ENCODE results near the gene SLC14A1.
"Not testable (repeated sequence)": the region's sequence is repeated elsewhere in the genome, so short reads cannot be mapped to it uniquely, and the experiment has no call there.

The SLC14A1 gene

DNA sequence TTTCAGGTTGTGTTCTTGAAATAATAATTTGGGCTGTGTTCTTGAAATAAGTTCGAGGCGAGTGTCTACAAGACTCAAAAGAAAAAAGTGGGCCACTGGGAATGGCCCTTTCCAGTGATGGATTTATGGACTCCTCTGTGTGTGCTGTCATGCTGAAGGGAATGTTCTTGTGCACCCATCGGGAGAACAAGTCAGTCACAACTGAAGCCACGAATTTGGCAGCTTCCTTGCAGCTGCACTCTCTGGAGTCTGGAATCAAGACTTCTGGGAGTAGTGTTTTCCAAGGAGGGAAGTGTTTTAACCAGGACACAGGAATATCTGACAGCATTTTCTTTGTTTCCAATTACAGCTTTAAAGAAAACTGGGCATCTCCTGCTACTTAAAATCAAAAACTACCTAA lies 620 bp downstream of the SLC14A1 start:
- no peak for DNase-seq

DNA sequence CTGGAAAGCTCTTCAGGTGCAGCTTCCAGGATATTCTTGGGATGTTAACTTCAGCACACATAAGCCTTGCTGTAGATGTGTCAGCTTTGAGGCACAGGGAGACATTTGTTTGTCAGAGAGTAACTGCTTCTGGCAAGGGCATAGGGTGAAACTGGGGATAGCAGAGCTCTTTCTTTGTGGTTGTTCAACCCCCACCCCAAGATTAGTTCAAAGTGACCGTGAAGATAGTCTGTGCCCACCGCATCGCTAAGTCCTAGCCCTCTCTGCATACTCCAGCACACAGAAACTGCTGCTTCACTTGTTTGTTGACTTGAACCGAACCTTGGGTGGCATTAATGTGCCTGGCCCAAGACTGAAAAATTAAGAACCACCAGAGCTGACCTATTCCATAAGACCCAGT lies 1.4 kb downstream of the SLC14A1 start:
- DNase-seq: no peak

DNA sequence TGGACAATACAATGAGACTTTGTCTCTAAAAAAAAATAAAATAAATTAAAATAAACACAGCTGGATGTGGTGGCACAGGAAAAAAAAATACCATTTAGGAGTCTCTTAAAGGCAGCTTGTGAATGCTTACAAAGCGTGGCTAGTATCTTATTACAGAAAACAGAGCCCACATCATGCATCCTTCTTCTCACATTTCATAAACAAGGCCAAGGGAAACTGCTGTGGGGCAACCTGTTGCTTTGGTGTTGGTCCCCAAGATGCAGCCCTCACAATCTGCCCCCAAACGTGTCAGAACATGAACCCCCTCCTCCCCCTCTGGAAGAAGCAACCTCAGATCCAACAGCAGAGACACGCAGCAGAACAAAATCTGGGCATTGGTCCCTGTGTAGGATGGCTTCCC lies 2.6 kb downstream of the SLC14A1 start:
- DNase-seq: no peak

DNA sequence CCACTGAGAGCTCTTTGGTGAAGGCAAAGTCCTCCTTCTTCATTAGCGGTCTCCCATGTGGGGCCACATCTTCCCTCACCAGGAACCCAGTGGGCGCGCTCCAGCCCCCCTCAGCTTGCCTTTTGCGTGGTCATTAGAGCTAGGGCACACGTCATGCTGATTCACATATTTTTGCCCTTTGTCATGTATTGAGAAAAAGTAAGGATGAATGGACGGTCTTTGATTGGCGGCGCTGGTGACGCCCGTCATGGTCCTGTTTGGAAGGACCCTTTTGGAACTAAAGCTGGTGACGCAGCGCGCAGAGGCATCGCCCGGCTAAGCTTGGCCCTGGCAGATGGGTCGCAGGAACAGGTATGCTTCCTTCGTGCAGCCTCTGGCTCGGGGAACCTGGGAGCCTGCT lies 3.1 kb downstream of the SLC14A1 start:
- no peak for DNase-seq

DNA sequence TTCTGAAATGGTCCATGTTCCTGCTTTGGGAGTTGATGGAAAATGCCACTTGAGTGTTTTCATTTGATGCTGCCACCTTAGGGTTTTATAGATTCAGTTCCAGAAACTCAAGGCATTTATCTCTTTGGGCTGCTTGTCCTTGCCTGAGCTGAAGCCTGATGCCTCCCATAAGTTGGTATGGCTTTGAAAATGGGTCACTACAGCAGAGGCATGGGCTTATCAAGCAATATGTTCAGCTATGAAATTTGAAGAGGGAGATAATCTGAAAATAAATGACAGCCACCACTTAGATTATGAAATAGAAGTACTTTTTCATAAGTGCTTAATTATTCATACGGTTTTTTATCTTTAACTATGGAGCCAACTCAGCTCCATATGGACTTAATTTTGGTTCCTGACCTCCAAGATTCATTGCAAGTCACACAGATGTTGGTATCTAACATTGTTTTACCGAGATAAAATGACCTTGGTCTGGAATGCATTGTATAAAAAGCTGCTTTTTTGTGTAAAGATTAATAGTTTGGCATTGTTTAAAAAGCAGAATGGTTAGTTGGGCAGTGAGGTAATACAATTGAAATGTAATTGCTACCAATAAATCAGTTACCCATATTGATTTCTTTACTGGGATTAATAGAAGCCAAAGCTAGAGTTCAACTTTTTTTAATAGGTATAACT lies 4.5 kb downstream of the SLC14A1 start:
- DNase-seq: peak in 1 of 3 experiments; percentile 24

DNA sequence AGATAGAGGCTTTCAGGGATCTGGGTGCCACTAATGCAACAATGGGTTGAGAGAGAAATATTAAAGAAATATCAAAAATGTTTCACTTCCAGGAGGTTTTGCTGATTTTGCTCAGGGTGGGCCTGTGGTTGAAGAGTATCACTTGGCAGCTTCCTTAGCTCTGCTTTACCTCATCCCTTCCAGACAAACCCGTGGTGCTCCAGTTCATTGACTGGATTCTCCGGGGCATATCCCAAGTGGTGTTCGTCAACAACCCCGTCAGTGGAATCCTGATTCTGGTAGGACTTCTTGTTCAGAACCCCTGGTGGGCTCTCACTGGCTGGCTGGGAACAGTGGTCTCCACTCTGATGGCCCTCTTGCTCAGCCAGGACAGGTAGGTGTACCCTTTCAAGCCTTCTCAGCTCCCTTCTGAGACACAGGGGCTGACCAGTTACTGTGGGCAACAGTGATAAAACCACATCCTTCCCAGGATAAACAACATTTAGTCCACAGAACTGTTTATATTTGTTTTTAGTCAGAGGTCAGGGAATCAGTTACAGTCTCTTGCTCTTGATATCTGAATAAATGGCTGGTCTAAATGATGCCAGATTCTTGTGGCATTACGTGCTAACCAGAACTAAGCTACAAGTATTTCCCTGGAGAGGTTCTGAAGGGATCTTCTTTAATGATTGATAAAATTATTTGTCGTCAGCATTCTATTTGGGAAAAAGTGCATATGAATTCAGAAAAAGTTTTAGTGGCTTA lies 7.0 kb downstream of the SLC14A1 start:
- no peak for DNase-seq

DNA sequence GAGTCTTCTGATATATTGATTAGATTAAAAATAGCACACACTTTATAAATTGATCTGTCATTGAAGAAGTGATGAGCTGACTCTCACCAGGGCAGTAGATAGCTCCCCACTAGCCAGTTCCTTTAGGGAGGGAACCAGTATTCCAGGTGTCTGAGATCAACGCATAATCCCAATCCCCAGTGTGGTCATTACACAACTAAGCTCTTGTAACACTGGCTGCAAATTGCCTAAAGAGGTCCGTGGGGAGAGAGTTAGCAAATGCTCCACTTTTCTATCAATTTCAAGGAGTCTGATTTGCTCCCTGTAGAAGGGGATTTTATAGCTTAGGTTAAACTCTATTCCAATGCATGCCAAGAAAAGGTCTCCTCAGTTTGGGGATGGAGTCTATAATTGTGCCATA lies 7.7 kb downstream of the SLC14A1 start:
- DNase-seq: no peak

DNA sequence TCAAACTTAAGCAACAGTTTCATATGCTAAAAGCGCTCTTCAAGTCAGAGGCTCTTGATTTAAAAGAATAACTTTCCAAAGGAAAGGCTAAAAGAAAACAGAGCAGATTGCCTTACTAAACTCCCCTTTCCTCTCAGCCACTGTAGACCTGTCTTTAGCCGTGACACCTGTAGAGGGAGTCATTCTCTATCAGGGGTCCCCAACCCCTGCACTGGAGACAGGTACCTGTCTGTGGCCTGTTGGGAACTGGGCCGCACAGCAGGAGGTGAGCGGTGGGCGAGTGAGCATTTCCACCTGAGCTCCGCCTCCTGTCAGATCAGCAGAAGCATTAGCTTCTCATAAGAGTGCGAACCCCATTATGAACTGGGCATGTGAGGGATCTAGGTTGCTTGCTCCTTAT lies 9.6 kb downstream of the SLC14A1 start:
- DNase-seq: no peak

DNA sequence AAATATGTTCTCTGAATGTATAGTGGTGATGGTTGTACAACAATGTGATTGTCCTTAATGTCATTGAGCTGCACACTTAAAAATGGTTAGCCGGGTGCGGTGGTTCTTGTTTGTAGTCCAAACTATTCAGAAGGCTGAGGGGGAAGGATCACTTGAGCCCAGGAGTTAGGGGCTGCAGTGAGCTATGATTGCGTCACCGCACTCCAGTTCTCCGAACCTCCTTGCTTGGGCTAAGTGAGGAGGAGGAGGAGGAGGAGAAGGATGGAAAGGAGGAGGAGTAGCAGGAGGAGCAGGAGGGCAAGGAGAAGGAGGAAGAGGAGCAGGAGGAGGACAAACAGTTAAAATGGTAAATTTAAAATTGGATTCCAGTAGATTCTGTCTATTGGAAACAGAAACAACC lies 10.5 kb downstream of the SLC14A1 start:
- no peak for DNase-seq

DNA sequence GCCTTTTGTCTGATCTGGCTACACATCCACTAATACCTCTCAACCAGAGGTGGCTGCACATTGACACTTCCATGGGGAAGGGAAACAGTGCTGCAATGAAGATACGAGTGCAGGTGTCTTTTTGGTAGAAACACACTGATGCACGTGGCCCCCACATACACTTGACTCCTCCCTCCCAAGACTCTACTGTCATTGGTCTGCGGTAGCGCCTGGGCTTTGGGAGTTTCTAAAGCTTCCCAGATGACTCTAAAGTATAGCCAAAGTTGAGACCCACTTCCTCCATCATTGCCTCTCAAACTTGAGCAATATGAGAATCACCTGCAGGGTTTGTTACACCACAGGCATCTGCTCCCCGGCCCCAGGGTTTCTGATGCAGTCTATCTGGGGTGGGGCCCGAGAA lies 11.0 kb downstream of the SLC14A1 start:
- DNase-seq: no peak

DNA sequence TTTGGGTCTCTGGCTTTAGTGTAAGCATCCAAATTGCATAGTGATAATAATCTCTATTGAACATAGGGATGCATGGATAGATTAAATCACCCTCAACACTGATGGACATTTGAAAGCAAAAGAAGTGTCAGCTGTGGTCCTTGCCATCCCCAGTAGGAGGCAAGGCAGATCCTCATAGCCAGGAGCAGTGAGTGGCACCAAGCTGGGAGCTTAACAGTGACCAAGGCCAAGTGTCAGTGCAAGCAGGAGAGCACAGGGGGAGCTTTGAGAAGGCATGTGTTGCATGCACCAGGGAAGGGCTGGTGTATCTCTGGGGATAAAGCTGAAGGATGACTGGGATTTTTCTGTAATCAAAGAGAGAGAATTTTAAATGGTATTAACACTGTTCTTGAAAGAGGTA lies 14.7 kb downstream of the SLC14A1 start:
- peak in 1 of 3 experiments; percentile 22 for DNase-seq

DNA sequence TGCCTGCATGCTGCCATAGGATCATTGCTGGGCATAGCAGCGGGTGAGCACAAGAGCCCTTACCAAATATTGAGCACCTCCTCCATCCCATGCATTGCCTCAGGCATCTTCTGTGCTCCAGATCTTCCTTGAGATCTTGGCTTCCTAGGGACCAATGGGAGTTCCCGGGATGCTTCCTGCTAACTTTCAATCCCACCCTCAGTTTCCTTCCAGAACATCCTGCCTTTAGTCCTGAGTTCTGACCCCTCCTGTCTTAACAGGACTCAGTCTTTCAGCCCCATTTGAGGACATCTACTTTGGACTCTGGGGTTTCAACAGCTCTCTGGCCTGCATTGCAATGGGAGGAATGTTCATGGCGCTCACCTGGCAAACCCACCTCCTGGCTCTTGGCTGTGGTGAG lies 15.3 kb downstream of the SLC14A1 start:
- DNase-seq: no peak

DNA sequence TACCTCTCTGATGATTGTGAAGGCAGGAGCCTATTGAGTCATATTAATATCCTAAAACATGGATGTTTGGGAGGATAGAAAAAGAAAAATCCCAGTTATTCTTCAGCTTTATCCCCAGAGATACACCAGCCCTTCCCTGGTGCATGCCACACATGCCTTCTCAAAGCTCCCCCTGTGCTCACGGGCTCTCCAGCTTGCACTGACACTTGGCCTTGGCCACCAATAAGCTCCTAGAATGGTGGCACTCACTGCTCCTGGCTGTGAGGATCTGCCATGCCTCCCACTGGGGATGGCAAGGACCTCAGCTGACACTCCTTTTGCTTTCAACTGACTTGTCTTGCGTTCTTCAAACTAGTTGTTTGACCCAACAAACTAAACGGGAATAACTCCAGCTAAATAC lies 15.9 kb downstream of the SLC14A1 start:
- no peak for DNase-seq

DNA sequence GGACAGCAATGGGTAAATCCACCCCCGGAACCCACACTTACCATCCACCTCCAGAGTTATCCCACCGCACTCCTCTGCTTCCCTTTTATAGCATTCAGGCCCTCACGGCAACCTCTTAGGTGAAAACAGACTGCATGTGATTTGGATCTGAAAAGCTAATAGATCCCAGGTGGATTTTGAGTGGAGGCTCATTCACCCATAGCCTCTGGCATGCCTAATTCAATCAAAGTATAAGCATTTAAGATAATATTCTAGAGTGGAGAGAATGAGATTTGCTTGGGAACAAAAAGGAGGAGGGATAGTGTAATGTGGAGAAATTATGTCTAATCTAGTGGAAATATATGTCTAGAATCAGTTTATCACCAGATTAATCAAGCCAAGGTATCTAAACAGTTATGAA lies 17.1 kb downstream of the SLC14A1 start:
- no peak for DNase-seq

DNA sequence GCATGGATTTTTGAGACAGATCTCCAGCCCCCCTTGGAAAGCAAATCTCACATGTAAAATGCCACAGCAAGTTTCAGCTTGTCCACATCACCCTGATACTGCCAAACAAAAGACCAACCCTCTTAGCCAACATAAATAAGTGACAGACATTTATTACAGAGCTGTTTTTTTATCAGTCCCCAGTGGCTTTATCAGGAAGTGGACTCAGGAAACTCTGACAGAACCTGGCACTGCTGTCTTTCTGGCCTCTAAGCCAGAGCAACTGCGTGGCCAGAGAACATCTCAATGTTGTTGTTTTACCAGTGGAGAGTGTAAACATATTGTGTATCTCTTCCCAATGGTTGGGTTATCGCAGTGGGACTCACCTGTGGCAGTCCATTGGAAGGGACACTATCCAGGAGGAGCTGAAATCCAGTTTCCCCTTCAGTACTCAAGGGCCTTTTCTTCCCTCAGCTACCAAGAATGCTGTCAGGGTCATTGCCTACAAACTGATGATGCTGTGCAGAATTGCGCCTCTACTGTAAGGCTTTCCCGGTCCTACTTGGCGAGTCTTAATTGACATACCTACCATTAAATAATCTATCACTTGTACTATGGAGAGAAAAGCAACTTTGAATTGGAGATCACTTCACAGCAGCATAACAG lies 22.0 kb downstream of the SLC14A1 start:
- peak in 1 of 3 experiments; percentile 29 for DNase-seq

DNA sequence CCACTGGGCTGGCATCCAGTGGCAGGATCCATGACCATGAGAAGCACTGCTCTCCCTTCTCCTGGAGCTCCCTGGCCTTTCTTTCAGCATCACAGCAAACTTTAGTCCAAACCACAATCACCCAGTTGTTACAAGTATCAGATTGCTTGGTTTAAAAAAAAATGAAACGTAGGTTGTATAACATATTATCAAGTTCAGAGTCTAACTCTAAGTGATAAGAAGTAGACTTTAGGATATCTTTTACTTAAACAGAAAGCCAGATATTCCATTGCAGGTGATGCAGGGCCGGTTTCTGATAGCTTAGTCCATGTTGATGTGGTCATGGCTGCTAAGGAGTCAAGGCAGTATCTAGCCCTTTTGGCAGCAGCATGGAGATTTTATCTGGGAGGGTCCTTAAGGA lies 24.5 kb downstream of the SLC14A1 start:
- no peak for DNase-seq

DNA sequence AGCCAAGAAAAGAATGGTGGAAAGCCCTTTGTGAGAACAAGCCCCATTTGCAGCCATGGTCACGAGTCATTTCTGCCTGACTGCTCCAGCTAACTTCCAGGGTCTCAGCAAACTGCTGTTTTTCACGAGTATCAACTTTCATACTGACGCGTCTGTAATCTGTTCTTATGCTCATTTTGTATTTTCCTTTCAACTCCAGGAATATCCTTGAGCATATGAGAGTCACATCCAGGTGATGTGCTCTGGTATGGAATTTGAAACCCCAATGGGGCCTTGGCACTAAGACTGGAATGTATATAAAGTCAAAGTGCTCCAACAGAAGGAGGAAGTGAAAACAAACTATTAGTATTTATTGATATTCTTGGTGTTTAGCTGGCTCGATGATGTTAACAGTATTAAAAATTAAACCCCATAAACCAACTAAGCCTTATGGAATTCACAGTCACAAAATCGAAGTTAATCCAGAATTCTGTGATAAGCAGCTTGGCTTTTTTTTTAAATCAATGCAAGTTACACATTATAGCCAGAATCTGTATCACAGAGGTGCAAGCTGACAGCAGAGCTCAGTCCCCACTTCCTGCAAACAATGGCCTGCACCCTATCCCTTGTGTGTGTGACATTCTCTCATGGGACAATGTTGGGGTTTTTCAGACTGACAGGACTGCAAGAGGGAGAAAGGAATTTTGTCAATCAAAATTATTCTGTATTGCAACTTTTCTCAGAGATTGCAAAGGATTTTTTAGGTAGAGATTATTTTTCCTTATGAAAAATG lies 26.1 kb downstream of the SLC14A1 start:
- DNase-seq: no peak

DNA sequence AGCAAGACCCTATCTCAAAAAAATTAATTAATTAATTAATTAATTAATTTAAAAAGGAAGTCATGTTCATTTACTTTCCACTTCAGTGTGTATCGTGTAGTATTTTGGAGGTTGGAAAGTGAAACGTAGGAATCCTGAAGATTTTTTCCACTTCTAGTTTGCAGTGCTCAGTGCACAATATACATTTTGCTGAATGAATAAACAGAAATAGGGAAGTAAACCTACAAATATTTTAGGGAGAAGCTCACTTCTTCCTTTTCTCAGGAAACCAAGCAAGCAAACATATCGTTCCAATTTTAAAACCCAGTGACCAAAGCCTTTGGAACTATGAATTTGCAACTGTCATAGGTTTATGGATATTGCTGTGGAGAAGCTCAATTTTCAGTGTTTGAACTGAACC lies 27.8 kb downstream of the SLC14A1 start:
- no peak for DNase-seq

DNA sequence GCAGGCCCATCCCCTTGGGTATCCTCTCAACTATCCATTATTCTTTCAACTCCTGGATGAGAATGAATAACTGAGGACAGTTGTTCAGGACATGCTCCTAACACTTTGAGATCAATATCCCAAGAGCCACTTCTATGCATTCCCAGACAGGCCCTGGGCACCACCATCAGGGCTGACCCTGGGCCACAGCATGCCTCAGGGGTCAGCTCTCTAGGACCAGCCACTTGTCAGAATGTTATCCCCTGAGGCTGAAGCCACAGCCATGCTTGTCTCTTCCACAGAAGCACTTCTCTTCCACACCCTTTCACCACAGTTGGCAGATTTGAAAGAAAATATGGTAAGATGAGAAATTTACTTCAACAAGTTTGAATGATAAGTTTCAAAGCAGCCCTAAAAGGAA lies 28.7 kb downstream of the SLC14A1 start:
- no peak for DNase-seq

DNA sequence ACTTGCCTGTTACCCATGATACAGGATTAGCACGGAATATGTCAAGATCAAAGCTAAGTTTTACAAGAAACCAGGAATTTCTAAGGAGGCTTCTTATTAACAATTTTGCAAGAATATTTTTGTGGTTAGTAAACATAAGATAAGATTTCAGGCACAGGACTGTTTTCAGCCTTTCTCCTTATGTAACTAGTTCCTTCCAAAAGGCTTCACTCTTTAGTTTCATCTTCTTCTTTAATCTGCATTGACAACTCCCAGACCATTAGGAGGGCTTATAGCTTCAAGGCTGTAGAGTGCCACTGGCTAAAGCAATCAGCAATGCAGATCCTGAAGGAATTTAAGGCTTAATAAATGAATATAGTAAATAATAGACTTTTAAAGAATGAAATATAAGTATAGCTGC lies 29.3 kb downstream of the SLC14A1 start:
- DNase-seq: no peak

DNA sequence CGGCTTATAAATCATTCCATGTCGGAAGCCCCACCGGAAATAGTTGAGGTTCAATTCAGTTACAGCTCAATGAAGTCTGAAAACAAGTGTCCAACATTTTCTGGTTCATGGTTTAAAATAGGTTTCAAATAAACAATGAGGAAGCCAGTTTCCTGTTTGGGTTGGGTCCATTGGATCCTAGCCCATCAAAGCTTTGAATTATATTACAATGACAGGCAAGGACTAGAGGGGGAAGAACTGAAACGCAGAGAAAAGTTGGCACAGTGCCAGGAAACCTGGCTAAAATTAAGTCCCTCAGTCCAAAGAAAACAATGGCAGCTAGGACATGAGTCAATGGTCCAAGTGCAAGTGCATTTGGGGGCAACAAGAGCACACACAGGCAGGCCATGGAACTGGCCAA lies 32.0 kb downstream of the SLC14A1 start:
- peak in 2 of 3 experiments; percentile 14 to 55 for DNase-seq

DNA sequence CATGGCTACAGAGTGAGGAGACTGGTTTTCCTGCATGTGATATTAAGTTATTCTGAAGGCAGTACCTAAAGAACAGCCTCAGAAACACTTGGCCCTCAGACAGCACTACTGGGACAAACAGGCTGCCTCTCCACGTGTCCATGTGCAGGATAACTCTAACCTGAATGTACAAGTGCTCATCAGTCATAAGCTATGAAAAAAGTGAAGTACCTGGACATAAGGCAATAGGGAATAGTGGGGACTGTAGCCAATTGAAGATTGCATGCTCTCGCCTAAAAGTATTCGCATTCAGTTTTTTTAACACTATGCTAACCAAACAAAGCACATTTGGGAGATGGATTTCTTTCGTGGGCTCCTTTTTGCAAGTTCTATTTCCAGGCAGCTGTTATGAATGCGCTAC lies 33.0 kb downstream of the SLC14A1 start:
- DNase-seq: no peak

DNA sequence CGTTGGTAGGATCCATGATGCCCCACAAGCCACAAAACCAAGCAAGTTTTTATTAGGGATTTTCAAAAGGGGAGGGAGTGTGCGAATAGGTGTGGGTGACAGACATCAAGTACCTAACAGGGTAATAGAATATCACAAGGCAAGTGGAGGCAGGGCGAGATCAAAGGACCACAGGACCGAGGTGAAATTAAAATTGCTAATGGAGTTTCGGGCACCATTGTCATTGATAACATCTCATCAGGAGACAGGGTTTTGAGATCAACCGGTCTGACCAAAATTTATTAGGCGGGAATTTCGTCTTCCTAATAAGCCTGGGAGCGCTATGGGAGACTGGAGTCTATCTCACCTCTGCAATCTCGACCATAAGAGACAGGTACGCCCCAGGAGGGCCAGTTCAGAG lies 33.7 kb downstream of the SLC14A1 start:
- not testable (repeated sequence) for DNase-seq

Measured in NCI-H1417 (cell line).